ENCODE data around the gene TMEM135.
"Not testable (repeated sequence)": the region's sequence is repeated elsewhere in the genome, so short reads cannot be mapped to it uniquely, and the experiment has no call there.

Gene TMEM135

GRCh38 chr11:87020764-87021365 is 16.9 kb upstream of the TMEM135 start:
- DNase-seq (ENCODE audit: low read depth): no peak

GRCh38 chr11:87022254-87022653 is 15.5 kb upstream of the TMEM135 start:
- no peak for DNase-seq (ENCODE audit: low read depth)

DNA sequence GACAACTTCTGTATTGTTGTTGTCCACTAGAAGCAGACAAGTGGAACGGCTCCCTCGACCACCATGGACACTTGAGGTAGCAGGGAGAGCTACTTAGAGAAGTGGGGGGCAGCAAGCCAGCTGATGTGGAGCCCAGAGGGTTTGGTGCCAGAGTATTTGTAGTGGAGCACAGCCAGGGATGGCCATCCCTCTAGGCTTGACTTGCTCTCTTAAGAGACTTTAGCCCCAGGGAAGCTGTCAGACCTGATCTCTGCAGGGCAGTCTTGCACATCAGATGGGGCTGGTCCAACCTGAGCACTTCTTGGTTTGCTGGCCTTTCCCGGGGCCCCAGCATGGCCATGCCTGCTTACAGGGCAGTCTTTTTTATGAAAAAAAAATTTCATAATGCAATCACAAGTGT is 15.0 kb upstream of the TMEM135 start:
- no peak for DNase-seq (ENCODE audit: low read depth)

- not testable (repeated sequence) for DNase-seq (ENCODE audit: low read depth)
Observed at GRCh38 chr11:87026415-87026814, 11.3 kb upstream of the TMEM135 start.

DNA sequence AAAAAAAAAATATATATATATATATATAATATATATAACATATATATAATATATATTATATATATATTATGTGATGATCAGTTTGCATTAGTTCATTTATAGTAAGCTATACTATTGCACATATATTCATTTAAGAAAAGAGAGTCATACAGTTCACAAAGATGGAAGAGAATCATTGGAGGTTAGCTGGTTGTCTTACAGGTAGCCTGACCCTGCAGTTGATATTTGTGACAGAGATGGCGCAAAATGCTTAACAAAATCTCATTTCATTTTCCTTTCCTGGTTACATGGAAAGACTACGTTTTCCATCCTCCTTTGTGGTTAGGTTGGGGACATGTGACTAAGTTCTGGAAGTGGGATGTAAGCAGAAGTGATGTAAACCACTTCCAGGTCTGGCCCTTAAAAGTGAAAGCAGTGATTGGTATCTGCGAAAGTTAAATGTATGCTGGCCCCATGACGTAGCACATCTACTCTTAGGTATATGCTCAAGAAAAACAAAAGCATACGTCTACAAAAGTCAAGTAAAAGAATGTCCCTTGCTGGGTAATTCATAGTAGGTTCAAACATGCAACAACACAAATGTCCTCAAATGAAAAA is 7.2 kb upstream of the TMEM135 start:
- DNase-seq (ENCODE audit: low read depth): no peak

DNA sequence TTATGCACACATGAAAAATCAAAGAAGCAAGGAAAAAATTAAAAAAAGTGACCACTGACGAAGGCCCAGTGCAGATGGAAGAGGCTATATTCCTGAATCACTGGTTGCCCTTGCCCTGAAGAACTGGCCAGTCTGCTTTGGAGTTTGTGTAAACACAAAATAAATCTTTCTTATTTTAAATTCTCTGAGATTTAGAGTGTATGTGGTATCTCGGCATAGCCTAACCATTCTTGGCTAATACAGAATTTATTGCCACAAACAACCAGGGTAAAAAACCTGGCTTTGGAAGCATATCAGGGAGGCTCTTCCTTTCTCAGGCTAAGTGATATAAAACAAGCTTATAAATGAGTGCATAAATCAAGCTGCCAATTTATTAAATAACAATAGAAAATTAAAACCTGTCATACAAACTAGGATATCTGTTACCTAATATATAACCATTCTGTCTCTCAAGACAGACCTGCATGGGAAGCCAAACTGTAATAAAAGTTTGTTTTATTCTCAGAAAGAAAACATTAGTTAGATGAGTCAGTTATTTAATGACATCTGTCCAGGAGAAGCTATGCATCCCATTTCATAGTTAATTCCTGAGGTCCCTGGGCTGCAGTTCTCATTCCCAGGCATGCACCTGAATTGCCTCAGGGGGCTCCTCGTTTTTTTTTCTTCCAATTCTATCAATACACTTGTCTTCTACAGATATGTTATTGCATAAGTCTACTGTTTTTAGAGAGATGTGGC is 6.1 kb upstream of the TMEM135 start:
- DNase-seq (ENCODE audit: low read depth): no peak

GRCh38 chr11:87033561-87033960 is 4.2 kb upstream of the TMEM135 start:
- DNase-seq (ENCODE audit: low read depth): no peak

- no peak for DNase-seq (ENCODE audit: low read depth)
Observed at GRCh38 chr11:87035976-87036583, 1.7 kb upstream of the TMEM135 start.

- no peak for DNase-seq (ENCODE audit: low read depth)
Observed at GRCh38 chr11:87036756-87037449, 831 bp upstream of the TMEM135 start.

- DNase-seq (ENCODE audit: low read depth): no peak
Observed at GRCh38 chr11:87038235-87038977, 672 bp downstream of the TMEM135 start.

GRCh38 chr11:87039371-87039770 is 1.6 kb downstream of the TMEM135 start:
- DNase-seq (ENCODE audit: low read depth): no peak

DNA sequence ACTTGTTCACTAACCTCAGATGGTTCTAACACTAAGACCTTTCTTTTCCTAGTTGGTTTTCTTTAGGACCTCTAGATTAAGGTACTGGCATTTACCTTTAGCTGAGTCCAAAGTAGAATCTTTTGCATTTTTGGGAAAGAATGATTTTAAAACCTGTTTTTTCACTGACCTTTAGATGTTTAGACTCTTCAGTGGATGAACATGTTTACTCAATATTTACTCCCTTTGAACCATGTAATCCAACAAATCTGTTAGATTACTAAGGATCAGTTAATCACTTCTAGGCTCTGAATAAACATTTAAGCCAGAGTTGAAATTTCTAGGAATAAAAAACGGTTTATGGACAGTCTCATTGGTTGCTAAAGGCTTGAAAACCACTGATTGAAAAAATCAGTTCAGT is 6.2 kb downstream of the TMEM135 start:
- no peak for DNase-seq (ENCODE audit: low read depth)

- DNase-seq (ENCODE audit: low read depth): no peak
Observed at GRCh38 chr11:87046824-87047223, 9.1 kb downstream of the TMEM135 start.

DNA sequence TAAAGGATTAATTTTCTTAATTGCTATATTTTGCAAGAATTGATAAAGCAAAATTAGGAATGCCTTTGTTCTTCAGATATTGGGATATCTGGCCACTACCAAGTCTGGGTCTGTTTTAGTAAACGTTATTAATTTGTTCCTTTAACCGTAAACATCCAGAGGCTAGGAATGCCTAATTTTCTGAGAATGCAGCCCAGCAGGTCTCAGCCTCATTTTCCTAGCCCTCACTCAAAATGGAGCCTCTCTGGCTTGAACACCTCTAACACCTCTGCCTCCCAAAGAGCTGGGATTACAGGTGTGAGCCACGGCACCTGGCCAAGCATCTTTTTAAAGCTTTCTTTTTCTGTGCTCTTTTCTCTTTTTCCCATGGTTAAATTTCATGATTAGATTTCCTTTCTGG is 18.4 kb downstream of the TMEM135 start:
- no peak for DNase-seq (ENCODE audit: low read depth)

DNA sequence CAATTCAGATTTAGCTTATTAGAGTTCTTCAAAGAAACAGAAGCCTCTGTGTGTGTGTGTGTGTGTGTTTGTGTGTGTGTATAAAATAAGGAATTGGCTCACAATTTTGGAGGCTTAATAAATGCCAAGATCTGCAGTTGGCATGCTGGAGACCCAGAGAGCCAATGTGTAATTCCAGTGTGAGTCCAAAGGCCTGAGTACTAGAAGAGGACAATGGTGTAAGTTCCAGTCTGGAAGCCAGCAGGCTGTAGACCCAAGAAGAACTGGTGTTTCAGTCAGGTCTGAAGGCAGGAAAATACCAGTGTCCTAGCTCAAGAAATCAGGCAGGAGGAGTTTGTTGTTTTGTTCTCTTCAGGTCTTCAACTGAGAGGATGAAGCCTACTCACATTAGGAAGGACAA is 20.0 kb downstream of the TMEM135 start:
- DNase-seq (ENCODE audit: low read depth): no peak

DNA sequence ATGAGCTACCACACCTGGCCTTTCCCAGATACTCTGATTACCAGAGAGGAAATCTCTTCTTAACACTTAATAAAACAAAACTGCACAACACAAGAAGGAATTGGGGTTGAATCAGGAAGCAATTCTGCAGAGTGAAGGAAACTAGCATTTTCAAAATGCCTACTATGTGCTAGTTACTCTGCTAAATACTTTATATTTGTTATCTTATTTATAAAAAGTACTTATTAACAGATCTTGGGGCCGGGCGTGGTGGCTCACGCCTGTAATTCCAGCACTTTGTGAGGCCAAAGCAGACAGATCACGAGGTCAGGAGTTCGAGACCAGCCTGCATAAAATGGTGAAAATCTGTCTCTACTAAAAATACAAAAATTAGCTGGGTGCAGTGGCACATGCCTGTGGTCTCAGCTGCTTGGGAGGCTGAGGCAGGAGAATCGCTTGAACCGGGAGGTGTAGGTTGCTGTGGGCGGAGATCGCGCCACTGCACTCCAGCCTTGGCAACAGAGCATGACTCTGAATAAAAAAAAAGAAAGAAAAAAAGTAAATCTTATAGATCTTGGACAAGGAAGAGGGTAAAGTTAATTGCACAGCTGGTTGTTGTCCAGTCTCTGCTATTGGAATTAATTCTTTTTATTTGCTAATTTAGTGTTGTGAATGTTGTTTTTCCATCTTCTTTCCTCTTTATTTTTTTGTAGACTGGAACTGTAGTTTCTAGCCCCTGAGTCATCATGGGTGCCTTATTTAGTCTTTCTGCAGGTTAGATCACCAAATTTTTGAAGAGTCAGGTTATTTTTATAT is 22.1 kb downstream of the TMEM135 start:
- no peak for DNase-seq (ENCODE audit: low read depth)

GRCh38 chr11:87061766-87062165 is 24.0 kb downstream of the TMEM135 start:
- no peak for DNase-seq (ENCODE audit: low read depth)

GRCh38 chr11:87063982-87064381 is 26.2 kb downstream of the TMEM135 start:
- no peak for DNase-seq (ENCODE audit: low read depth)

- DNase-seq (ENCODE audit: low read depth): no peak
Observed at GRCh38 chr11:87072787-87073186, 35.1 kb downstream of the TMEM135 start.

- DNase-seq (ENCODE audit: low read depth): no peak
Observed at GRCh38 chr11:87076260-87076783, 38.6 kb downstream of the TMEM135 start.
